ENCODE data around the gene MYH14. TPM values are rescaled to one million over a fixed set of nuclear protein-coding genes. Genes with fewer than 3 reads are reported as not detected.

MYH14 gene
- total and polyA plus RNA-seq, 2 experiments from 2014 or later = 1.8 to 3.0 TPM

GRCh38 chr19:50162988-50163387 lies 40.4 kb upstream of the MYH14 start, which contains the start of gene IZUMO2:
IZUMO2 (minus strand) TSS chr19:50163281; CDS start chr19:50163194, 87 bp downstream.
- H3K4me1 ChIP-seq (ENCODE audit: low read depth) = no peaks in the 10 kb centered on the region
- H3K9me3 ChIP-seq (ENCODE audit: low read depth) = no peaks in the 10 kb centered on the region
- TF ChIP-seq CTCF (IDR thresholded peaks at IDR 0.05; ENCODE audit: low read depth, low read length) = no peak
- H3K36me3 ChIP-seq = no peaks in the 10 kb centered on the region
- no peak within 1 kb of the TSS for H3K27ac ChIP-seq
- DNase-seq (ENCODE audit: low read depth in 1 of 2, low spot score in 1 of 2) = no peak
- no peaks in the 10 kb centered on the region for H3K27me3 ChIP-seq
- H3K4me3 ChIP-seq = no peak within 1 kb of the TSS

- Histone ChIP-seq H3K27me3 (no peaks in the 10 kb centered on the region), H3K36me3 (no peaks in the 10 kb centered on the region), H3K9me3 (ENCODE audit: low read depth) (no peaks in the 10 kb centered on the region), H3K27ac (no peak overlapping the region), H3K4me3 (no peak overlapping the region), H3K4me1 (ENCODE audit: low read depth) (no peaks in the 10 kb centered on the region)
- no peak for DNase-seq (ENCODE audit: low read depth in 1 of 2, low spot score in 1 of 2)
- no peak for TF ChIP-seq CTCF (IDR thresholded peaks at IDR 0.05; ENCODE audit: low read depth, low read length)
Observed at GRCh38 chr19:50167314-50167721, 36.1 kb upstream of the MYH14 start.

GRCh38 chr19:50171752-50172151 lies 31.7 kb upstream of the MYH14 start:
- H3K9me3 ChIP-seq (ENCODE audit: low read depth) = no peaks in the 10 kb centered on the region
- no peak for TF ChIP-seq CTCF (IDR thresholded peaks at IDR 0.05; ENCODE audit: low read depth, low read length)

GRCh38 chr19:50172726-50173125 lies 30.7 kb upstream of the MYH14 start:
- Histone ChIP-seq H3K4me3 (no peak overlapping the region), H3K27ac (no peak overlapping the region), H3K4me1 (ENCODE audit: low read depth) (no peaks in the 10 kb centered on the region), H3K9me3 (ENCODE audit: low read depth) (no peaks in the 10 kb centered on the region), H3K36me3 (no peaks in the 10 kb centered on the region), H3K27me3 (no peaks in the 10 kb centered on the region)
- DNase-seq (ENCODE audit: low read depth in 1 of 2, low spot score in 1 of 2) = no peak
- no peak for TF ChIP-seq CTCF (IDR thresholded peaks at IDR 0.05; ENCODE audit: low read depth, low read length)

More at GRCh38 chr19:50171752-50172151, 31.7 kb upstream of the MYH14 start:
- no peak overlapping the region for H3K4me3 ChIP-seq
- H3K36me3 ChIP-seq = no peaks in the 10 kb centered on the region
- no peak overlapping the region for H3K27ac ChIP-seq
- no peak for DNase-seq (ENCODE audit: low read depth in 1 of 2, low spot score in 1 of 2)
- H3K4me1 ChIP-seq (ENCODE audit: low read depth) = no peaks in the 10 kb centered on the region
- no peaks in the 10 kb centered on the region for H3K27me3 ChIP-seq

GRCh38 chr19:50173127-50173526 lies 30.3 kb upstream of the MYH14 start:
- no peaks in the 10 kb centered on the region for H3K9me3 ChIP-seq (ENCODE audit: low read depth)
- H3K27ac ChIP-seq = no peak overlapping the region
- no peak for TF ChIP-seq CTCF (IDR thresholded peaks at IDR 0.05; ENCODE audit: low read depth, low read length)
- no peak for DNase-seq (ENCODE audit: low read depth in 1 of 2, low spot score in 1 of 2)
- no peaks in the 10 kb centered on the region for H3K36me3 ChIP-seq
- H3K4me3 ChIP-seq = no peak overlapping the region
- H3K4me1 ChIP-seq (ENCODE audit: low read depth) = no peaks in the 10 kb centered on the region
- H3K27me3 ChIP-seq = no peaks in the 10 kb centered on the region

Data from cardiac muscle cell (in vitro differentiated cells and primary cell).